Heart left ventricle (tissue), 13 donors: ENCODE data around the gene LILRA5.

ENCODE experiments used
- CTCF ChIP-seq, 12 donors: fragments of 200-600 bp; sonication (generic) in 4 of 12; IDR thresholded peaks; one replicate each; pipeline versions ENCODE4 v1.5.0 to v1.8.0; 2018 to 2022; ENCODE audit warnings: antibody characterized with exemption in 12 of 12, mild to moderate bottlenecking in 5 of 12
- POLR2A ChIP-seq, 2 donors: fragments of 450-650 bp; IDR thresholded peaks; one replicate each; pipeline ENCODE4 v1.6.1; 2017; ENCODE audit warnings: antibody characterized with exemption in 2 of 2, mild to moderate bottlenecking in 2 of 2, moderate library complexity in 2 of 2
- donor health status: ischemic (EF 13 %, LVEDD 7.1; RV severe dilation, severe dysfunction).
- donor health status: DM: no; HTN: yes; CAD: no.
- donor health status: DM: no; HTN: no; CAD: no.
- donor health status: ischemic (EF 25% LVEDD 6.9; RV normal size, moderate dysfunction).
- donor health status: ischemic (EF 25% LVEDD 5.7; RV mildly dilated, moderate dysfunction).
- donor health status: ischemic (EF 35%, LVEDD 5.7; RV mildly dilated, moderate dysfunction).
- donor health status: nonischemic (EF 11% LVEDD 7.7; RV severe dilation, severe dysfunction).
- donor health status: DM: yes; HTN: yes; CAD: no.
- donor health status: PGD.
- donor health status: ischemic (EF 29% LVEDD 5.4; RV normal size, mild dysfunction).
- donor health status: nonischemic (EF 23%, LVEDD 6.1; RV moderate dilation, normal function).

- TF ChIP-seq POLR2A (IDR thresholded peaks at IDR 0.05) = no peak
- no peak for TF ChIP-seq CTCF (IDR thresholded peaks at IDR 0.05)
Measured at GRCh38 chr19:54262066-54262465, 50.9 kb downstream of the LILRA5 start.
